GM18861 (cell line): ENCODE data around the gene PIGT.
A peak's percentile ranks its signal among the peaks of the same experiment; 100 is the strongest.

Experiments
- ATAC-seq: cut with Tn5 transposase; IDR thresholded peaks from one replicate; pipeline ENCODE4 v1.9.1; 2021; ENCODE audit not compliant: unreplicated experiment

PIGT gene

GRCh38 chr20:45427236-45428149 is 11.6 kb downstream of the PIGT start:
- no peak for ATAC-seq

GRCh38 chr20:45429618-45430017 is 13.7 kb downstream of the PIGT start:
- ATAC-seq: no peak

DNA sequence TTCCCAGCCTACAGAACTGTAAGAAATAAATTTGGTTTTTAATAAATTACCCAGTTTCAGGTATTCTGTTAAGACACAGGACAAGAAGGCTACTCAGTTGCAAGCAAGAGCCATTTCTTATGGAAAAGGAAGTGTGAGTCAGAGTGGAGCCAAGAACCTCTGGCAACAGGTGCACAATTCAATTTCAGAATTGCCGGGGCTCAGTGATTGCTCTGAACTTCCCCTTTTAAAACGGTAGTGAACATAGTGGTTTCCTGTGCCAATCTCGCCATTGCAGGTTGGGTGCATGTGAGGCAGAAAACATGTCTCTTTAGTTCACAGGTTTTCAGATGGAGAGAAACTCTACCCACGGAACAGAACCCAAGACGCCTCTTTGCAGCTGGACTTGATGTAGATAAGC is 16.4 kb downstream of the PIGT start:
- ATAC-seq: peak; percentile 62

- no peak for ATAC-seq
These were observed 17.4 kb downstream of the PIGT start for GRCh38 chr20:45433316-45433715.

- ATAC-seq: no peak
These were observed 18.0 kb downstream of the PIGT start for GRCh38 chr20:45433976-45434375.

GRCh38 chr20:45436732-45437485 is 21.0 kb downstream of the PIGT start:
- peak; percentile 64 for ATAC-seq

DNA sequence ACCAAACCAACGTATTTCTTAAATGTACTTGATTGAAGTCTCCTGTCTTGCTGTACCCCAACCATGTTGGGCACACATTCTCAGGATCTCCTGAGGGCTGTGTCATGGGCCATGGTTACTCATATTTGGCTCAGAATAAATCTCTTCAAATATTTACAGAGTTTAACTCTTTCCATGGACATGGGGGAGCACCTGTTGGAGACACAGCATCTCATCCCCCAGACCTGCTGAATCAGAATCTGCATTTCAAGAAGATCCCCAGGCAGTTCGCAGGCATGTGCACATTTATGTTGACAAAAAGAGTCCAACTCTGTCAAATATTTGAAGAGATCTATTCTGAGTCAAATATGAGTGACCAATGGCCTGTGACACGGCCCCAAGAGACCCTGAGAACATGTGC is 24.5 kb downstream of the PIGT start:
- ATAC-seq: no peak

DNA sequence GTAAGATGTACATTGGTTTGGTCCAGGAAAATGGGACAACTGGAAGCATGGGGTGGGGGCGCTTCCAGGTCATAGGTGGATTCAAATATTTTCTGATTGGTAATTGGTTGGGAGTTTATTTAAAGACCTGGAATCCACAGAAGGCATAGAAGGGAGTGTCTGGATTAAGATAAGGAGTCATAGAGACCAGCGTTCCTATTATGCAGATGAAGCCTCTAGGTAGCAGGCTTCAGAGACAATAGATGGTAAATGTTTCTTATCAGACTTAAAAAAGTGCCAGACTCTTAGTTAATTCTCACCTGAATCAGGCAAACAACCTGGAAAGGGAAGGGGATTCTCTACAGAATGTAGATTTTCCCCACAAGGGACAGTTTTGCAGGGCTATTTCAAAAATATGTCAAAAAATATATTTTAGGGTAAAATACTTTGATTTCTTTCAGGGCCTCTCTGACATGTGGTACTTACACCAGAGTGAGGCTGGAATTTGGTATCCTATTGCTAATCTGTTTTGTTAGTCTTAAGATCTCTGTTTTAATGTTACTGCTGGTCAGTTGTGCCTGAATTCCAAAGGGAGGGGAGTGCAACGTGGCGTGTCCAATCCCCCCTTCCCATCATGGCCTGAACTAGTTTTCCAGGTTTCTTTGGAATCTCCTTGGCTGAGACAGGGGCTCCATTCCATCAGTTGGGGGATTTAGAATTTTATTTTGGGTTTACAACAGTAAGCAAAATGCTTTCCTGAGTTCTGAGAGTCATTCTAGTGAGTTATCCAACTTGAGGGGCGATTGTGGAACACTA is 25.1 kb downstream of the PIGT start:
- no peak for ATAC-seq

GRCh38 chr20:45441746-45442145 is 25.8 kb downstream of the PIGT start:
- no peak for ATAC-seq

DNA sequence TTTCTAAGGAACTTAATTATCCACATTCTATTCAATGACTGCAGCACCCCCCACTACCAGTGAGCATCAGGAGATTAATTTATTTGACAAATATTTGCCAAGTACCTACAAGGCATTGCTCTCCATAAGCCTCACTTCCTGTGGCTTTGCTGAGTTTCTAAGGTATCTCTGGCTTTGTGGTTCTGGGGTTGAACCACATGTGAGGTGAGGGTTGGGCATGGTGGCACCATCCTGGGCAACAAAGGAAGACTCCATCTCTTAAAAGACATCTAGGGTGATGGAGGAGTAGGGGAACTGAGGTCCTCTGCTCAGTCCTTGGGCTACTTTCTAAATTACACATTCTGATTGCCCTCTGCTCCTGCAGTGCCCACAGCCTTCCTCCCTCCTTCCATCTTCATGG is 28.1 kb downstream of the PIGT start:
- no peak for ATAC-seq

- ATAC-seq: no peak
These were observed 30.0 kb downstream of the PIGT start for GRCh38 chr20:45445805-45446562.

GRCh38 chr20:45448270-45448669 is 32.3 kb downstream of the PIGT start:
- no peak for ATAC-seq

DNA sequence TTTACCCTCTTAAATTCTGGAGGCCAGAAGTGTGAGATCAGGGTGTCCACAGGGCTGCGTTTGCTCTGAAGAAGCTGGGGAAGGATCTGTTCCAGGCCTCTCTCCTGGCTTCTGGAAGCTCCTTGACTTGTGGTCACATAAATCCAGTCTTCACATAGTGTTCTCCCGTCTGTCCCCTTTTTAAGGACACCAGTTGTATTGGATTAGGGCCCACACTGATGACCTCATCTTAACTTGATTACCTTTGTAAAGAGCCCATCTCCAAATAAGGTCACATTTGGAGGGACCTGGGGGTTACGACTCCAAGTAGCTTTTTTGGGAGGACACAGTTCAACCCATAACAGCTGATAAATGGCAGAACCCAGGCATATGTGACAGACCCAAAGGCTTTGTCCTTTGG is 33.6 kb downstream of the PIGT start:
- no peak for ATAC-seq

DNA sequence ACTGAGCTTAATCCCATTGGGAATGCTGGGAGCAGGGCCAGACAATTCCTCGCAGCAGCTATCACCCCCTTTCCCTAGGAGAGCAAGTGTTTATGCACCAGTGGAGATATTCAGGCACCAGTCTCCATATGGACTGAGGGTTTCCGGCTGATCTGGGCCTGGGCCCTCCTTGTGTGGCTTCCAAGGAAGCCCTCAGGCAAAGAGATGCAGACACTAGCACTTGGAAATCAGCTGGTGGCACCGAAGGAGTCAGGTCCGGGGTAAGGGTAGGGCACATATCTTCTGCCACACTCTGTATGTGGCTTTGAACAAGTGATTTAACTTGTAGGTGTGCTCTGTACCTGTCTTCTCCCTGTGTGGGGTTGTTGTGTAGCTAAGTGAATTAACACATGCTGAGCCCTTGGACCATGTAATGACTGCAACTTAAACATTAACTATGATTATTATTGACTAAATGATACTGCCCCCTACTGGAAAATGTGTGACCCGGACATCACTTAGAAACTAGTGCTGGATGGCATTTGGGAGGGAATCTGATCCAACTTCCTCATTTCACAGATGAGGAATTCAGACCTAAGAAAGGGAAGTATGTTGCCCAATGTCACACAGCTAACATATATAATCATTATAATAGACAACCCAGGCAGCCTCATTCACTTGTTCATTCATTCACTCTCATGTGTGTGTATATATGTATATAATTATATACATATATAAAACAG is 34.3 kb downstream of the PIGT start:
- no peak for ATAC-seq

DNA sequence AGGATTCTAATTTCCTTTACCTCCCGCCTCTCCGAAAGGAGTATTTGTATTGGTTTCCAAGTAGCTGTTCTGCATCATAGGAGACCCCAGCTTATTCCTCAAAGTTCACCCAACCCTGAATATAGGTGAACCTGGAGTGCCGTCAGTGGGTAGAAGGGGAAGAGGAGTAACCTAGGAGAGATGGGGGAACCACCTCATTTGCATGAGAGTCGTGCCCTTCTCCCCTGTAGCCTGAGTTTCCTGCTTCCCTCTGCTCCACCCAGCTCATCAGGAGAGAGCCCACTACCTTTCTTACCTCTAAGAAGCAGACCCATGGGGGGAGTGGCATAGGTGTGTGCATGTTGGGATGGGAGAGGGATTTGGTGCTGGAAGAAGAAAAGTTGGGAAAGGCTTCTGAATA is 36.3 kb downstream of the PIGT start:
- no peak for ATAC-seq

DNA sequence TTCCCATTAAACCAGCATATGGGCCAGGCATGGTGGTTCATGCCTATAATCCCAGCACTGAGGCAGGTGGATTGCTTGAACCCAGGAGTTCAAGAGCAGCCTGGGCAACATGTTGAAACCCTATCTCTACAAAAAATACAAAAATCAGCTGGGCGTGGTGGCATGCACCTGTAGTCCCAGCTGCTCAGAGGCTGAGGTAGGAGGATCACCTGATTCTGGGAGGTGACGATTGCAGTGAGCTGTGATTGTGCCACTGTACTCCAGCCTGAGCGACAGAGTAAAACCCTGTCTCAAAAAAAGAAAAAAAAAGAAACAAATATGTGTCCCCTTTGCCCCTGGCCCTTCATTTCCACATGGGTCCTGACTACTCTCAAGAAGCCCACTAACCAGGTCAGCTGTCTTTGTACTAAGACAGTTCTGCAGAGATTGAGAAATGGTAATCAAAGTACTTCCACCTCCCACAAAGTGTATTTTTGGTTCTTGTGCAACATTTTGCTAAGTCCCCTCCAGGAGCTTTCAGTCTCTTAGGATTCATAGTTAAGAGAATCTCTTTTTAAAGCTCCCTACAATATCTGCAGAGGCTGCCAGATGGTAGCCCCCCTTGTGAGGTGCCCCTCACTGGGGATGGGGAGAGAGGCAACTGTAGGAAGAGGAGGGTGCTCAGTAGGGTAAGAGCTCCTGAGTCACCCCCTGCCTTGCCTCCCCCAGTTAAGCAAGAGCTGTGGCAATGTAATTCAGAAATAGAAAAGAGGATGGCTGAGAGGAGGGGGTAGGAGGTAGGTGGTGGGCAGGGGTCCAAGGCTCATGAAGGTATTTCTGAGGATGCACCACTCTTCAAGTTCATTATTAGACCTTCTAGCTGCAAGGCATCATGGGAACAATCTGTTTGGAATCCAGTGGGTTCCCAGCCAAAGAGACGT is 37.1 kb downstream of the PIGT start:
- no peak for ATAC-seq

DNA sequence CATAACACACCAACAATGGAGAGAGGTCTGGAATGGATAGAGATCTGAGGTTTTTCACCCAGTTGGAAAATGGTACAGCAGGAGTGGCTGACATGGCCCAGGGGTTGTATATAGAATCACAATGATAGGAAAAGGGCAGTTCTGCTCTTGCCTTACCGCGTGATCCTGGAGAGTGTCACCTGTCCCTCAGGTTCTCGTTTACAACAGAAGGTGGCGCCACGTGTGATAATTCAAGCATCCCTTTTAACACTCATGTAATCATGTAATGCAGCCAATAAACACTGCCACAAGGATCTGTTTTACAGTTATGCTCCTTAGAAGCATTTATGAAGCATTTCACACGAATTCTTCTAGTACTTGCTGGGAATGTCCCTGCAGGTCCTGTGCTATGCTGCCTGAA is 40.7 kb downstream of the PIGT start:
- no peak for ATAC-seq

- no peak for ATAC-seq
These were observed 43.7 kb downstream of the PIGT start for GRCh38 chr20:45459606-45460005.

DNA sequence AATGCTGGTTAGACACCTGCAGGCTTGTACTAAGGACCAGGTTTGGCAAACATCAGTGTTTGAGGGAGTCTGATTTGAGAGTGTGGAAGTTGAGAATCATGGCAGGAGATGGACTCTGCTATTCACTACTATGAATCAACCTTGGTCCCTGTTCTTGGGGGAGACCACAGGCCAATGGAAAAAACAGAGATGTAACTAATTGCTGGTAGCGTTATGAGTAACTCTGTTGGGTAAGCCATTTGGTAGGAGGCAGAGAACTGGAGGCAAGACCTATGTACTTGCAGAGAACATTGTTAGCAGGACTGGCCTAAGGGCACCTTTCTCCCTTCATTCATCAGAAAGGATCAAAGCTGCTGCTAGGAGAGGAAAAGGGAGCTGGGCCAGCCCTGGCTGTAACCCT is 45.3 kb downstream of the PIGT start:
- ATAC-seq: no peak
